GM19099 (cell line): ENCODE results near the gene WDR77.

Experiments used
- POLR2A ChIP-seq: IDR thresholded peaks from 3 replicates; pipeline ENCODE4 v1.6.1; 2011; ENCODE audit warnings: low read depth; ENCODE audit not compliant: insufficient read length; ENCODE audit errors: extremely low read depth

WDR77 gene

DNA sequence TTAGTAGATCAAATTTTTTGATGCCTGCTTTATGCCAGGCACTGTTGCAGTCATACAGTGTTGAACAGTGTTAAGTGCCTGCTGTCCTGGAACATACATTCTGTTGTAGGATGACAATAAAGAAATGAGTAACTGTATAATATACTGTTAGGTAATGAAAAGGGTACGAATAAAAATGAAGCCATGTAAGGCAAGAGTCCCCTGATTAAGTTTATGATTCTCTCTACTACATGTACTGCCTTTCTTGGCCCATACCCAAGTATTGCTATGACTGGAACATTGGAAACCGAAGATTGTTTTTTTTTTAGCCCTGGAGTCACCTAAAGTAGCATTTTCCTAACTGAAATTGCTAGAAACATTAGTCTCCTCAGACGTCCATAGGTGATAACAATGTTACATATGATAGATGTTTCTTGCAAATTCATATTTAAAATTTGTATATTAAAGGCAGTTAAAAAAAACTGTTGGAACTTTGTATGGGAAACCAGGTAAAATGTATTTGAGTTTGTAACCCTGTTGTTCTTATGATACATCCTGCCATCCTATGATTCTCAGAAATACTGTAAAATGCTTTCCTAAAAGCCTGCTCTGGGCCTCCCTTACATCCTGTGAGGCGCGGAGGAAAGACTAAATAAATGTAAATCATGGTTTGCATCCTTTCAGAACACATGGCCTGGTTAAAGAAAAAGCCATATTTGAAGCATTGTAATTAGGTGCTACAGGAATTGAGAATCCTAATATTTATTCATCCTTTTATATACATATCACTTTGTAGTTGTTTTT, 6.0 kb upstream of the WDR77 start:
- TF ChIP-seq POLR2A, result no peak

- TF ChIP-seq POLR2A, result no peak
Measured at GRCh38 chr1:111453706-111454105, 4.7 kb upstream of the WDR77 start.

GRCh38 chr1:111452581-111452980, 3.5 kb upstream of the WDR77 start:
- TF ChIP-seq POLR2A, result no peak

DNA sequence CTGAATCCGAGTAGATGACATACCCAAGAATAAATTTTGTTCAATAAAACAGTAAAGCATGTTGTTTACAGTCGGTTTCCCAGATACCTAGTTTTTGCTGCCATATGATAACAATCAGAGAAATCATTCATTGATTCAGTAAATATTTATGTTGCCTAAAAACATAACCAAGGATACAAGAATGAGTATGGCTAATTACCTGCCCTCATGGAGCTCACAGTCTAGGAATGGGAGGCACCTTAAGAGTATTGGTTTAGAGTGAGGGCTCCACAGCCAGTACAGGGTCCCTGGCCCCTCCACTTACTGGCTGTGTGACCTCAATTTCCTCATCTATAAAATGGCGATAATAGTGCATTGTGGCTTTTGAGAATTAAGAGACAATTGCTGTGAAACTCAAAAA, 1.1 kb upstream of the WDR77 start:
- no peak for TF ChIP-seq POLR2A

DNA sequence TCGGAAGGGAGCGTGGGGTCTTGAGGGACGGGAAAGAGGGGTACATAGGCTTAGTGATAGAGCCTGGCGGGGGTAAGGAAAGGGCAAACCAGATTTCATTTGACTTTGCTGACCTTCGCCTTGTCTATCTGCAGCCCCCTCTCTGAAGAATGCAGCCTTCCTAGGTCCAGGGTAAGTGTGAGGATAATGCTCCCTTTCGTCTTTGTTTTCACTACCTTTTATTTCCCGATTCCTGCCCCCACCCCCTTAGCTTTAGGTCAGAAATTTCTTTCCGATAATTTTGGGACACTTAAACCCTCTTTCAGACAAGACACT, 604 bp upstream of the WDR77 start:
- TF ChIP-seq POLR2A, result no peak

DNA sequence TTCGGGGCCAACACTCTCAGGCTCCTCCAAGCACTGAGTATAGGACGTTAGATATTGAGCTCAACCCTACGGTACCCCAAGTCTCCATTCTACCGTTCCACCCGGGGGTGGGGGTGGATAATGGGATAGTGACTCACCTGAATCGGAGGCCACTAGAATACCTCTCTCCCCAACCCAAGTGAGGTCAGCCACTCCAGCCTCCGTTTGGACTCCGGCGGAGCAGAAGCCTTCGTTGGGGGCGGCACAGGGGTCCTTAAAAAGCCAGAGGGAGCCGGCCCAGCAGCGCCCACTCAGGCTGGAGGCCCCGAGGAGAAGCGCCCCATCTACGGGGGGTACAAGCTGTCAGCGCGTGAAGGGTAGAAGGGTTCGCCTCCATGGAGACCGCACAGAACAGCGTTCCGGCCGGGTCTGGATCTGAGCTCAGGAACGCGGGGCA, 556 bp downstream of the WDR77 start:
- no peak for TF ChIP-seq POLR2A

DNA sequence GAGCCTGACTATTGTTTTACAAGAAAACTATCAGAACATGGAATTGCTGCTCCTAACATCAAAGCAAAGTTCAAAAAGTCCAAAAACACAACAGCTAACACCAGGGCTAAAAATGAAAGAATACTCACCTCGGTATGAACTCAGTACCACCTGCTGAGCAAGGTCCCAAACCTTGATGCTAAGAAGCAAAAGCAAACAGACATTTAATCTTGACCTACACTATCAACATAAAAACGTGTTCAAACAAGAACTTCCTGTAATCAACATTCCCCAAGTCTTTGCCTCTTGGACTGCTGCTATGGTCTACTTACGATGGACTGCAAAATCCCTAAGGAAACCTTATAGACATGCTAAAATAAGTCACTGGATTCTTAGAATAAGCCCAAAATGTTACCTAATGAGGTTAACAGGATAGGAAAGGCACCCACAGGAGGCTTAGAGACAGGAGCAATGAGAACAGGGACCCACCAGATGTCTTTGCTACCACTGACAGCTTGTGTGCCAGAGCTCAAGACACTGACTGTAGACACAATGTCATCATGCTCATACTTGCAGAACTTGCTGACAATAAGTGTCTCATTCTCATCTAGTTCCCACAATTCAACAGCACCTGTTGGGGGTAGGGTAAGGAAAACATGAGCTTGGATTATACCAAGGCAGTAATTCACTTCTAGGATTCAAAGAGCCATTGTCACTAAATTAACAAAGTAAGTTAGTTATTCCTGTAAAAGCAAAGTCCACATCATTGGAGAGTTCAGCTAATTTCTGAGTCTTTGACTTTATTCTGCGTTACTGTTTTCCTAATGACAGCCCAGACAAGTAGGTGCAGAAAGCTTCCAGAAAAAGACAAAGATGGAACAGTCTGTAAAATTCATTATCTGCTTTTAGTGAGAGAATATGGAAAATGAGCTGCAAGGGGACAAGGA, 1.8 kb downstream of the WDR77 start:
- TF ChIP-seq POLR2A, result no peak

GRCh38 chr1:111446546-111446945, 2.5 kb downstream of the WDR77 start:
- TF ChIP-seq POLR2A, result no peak

DNA sequence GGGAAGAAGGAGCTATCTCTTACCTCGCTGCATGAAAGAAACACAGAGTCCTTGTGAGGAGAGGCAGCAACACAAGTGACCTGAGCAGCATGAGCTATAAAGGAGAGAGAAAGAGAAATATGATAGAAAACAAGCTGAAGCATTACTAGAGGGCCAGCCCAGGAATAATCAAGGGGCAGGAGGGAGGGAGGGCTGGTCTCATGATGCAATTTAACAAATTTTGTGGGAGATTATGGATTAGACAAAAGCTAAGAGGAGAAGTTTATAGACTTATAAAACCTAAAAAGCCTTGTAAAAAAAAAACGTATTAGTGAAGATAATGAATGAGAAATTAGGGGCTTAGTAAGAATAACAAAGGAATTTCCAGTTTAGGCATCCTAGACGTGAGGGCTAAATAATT, 5.0 kb downstream of the WDR77 start:
- no peak for TF ChIP-seq POLR2A

DNA sequence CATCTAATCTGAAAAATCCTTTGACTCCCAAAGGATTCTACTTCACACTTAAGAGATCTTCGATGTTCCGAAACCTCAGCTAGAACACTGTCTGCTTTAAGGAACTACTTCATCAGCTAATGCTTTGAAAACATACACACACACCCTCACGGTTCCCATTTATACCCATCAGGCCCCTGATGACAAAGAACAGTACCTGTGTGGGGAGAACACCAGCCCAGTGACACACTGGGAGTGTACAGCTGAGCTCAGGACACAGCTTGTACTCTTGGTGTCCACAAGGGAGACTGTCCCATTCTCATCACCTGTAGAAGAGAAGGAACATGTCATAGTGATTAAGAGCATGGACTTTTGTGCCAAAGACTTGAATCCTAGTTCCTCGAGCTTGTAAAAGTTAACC, 6.6 kb downstream of the WDR77 start:
- TF ChIP-seq POLR2A, result no peak

- TF ChIP-seq POLR2A, result no peak
Measured at GRCh38 chr1:111441573-111442192, 7.4 kb downstream of the WDR77 start.

- no peak for TF ChIP-seq POLR2A
Measured at GRCh38 chr1:111439461-111440351, 9.3 kb downstream of the WDR77 start.

DNA sequence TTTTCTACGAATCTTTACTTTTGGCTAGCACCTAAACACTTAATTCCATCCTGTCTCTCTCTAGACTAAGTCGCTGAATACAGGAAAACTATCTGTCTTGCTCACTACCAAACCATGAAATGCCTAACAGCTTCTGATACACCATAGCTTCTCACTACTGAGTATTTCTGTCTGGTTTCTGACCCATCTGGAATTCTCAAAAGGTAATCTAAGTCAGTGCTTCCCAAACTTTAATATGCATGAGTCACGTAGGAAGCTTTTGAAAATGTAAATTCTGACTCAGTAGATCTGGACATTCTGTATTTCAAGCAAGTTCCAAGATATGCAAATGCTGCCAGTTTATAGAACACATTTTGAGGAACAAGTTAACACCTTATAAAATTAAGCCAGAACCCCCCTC, 12.3 kb downstream of the WDR77 start:
- no peak for TF ChIP-seq POLR2A

- no peak for TF ChIP-seq POLR2A
Measured at GRCh38 chr1:111424281-111424680, 24.8 kb downstream of the WDR77 start.
